COLO668 (cell line): ENCODE results near the gene IFT122.
"Not testable (repeated sequence)": the region's sequence is repeated elsewhere in the genome, so short reads cannot be mapped to it uniquely, and the experiment has no call there.

Experiments used
- DNase-seq: peaks from one replicate; lab custom pipeline; 2025; ENCODE audit not compliant: unreplicated experiment; lab: John Stamatoyannopoulos, UW

IFT122 gene

GRCh38 chr3:129469026-129469425, 29.0 kb downstream of the IFT122 start:
- no peak for DNase-seq

- no peak for DNase-seq
Measured at GRCh38 chr3:129470861-129471260, 30.8 kb downstream of the IFT122 start.

GRCh38 chr3:129473067-129473768, 33.2 kb downstream of the IFT122 start:
- no peak for DNase-seq

GRCh38 chr3:129473769-129474152, 33.7 kb downstream of the IFT122 start:
- DNase-seq, result no peak

GRCh38 chr3:129474984-129475804, 35.2 kb downstream of the IFT122 start:
- DNase-seq, result no peak

- DNase-seq, result no peak
Measured at GRCh38 chr3:129475863-129476262, 35.8 kb downstream of the IFT122 start.

- DNase-seq, result no peak
Measured at GRCh38 chr3:129476586-129476985, 36.6 kb downstream of the IFT122 start.

GRCh38 chr3:129481225-129481765, 41.3 kb downstream of the IFT122 start:
- DNase-seq, result not testable (repeated sequence)

GRCh38 chr3:129481766-129482332, 41.8 kb downstream of the IFT122 start:
- DNase-seq, result no peak

- no peak for DNase-seq
Measured at GRCh38 chr3:129482721-129483120, 42.7 kb downstream of the IFT122 start.

GRCh38 chr3:129483870-129484269, 43.8 kb downstream of the IFT122 start:
- no peak for DNase-seq

GRCh38 chr3:129485146-129485545, 45.1 kb downstream of the IFT122 start:
- not testable (repeated sequence) for DNase-seq

GRCh38 chr3:129485721-129486663, 46.0 kb downstream of the IFT122 start:
- DNase-seq, result no peak

GRCh38 chr3:129486664-129487035, 46.6 kb downstream of the IFT122 start:
- DNase-seq, result no peak

GRCh38 chr3:129487183-129487867, 47.3 kb downstream of the IFT122 start:
- DNase-seq, result no peak

- DNase-seq, result not testable (repeated sequence)
Measured at GRCh38 chr3:129487868-129488335, 47.9 kb downstream of the IFT122 start.

GRCh38 chr3:129489258-129489657, 49.2 kb downstream of the IFT122 start:
- not testable (repeated sequence) for DNase-seq

GRCh38 chr3:129490273-129490675, 50.2 kb downstream of the IFT122 start:
- peak; percentile 66 for DNase-seq

- DNase-seq, result not testable (repeated sequence)
Measured at GRCh38 chr3:129491077-129491476, 51.1 kb downstream of the IFT122 start.

GRCh38 chr3:129491794-129492193, 51.8 kb downstream of the IFT122 start:
- DNase-seq, result no peak
